HG03520 (cell line): ENCODE data around the gene SYT13.
"Not testable (repeated sequence)": the region's sequence is repeated elsewhere in the genome, so short reads cannot be mapped to it uniquely, and the experiment has no call there.

Source experiments
- ATAC-seq: cut with Tn5 transposase; IDR thresholded peaks from one replicate; pipeline ENCODE4 v1.9.1; 2021; ENCODE audit warnings: mild to moderate bottlenecking, moderate library complexity; ENCODE audit not compliant: unreplicated experiment

Gene SYT13

GRCh38 chr11:45313171-45313865 is 27.2 kb upstream of the SYT13 start:
- no peak for ATAC-seq

GRCh38 chr11:45305874-45306623 is 19.9 kb upstream of the SYT13 start:
- no peak for ATAC-seq

- no peak for ATAC-seq
These were observed 18.8 kb upstream of the SYT13 start for GRCh38 chr11:45304992-45305335.

GRCh38 chr11:45304111-45304991 is 18.2 kb upstream of the SYT13 start:
- ATAC-seq = no peak

- no peak for ATAC-seq
These were observed 17.2 kb upstream of the SYT13 start for GRCh38 chr11:45303316-45303715.

GRCh38 chr11:45301537-45302246 is 15.6 kb upstream of the SYT13 start:
- no peak for ATAC-seq

- no peak for ATAC-seq
These were observed 14.6 kb upstream of the SYT13 start for GRCh38 chr11:45300715-45301114.

GRCh38 chr11:45298718-45299117 is 12.6 kb upstream of the SYT13 start:
- no peak for ATAC-seq

- no peak for ATAC-seq
These were observed 9.9 kb upstream of the SYT13 start for GRCh38 chr11:45296075-45296474.

- ATAC-seq = no peak
These were observed 8.4 kb upstream of the SYT13 start for GRCh38 chr11:45294499-45294898.

GRCh38 chr11:45293566-45294192 is 7.5 kb upstream of the SYT13 start:
- not testable (repeated sequence) for ATAC-seq

GRCh38 chr11:45290586-45290985 is 4.4 kb upstream of the SYT13 start:
- ATAC-seq = no peak

GRCh38 chr11:45289369-45289768 is 3.2 kb upstream of the SYT13 start:
- no peak for ATAC-seq

- no peak for ATAC-seq
These were observed 2.2 kb upstream of the SYT13 start for GRCh38 chr11:45288339-45288738.

GRCh38 chr11:45287316-45287903 is 1.3 kb upstream of the SYT13 start:
- ATAC-seq = no peak

- no peak for ATAC-seq
These were observed 802 bp downstream of the SYT13 start for GRCh38 chr11:45285250-45285828.

- no peak for ATAC-seq
These were observed 4.1 kb downstream of the SYT13 start for GRCh38 chr11:45282081-45282480.

- ATAC-seq = no peak
These were observed 5.7 kb downstream of the SYT13 start for GRCh38 chr11:45280449-45280848.

- no peak for ATAC-seq
These were observed 6.5 kb downstream of the SYT13 start for GRCh38 chr11:45279645-45280044.

- no peak for ATAC-seq
These were observed 7.4 kb downstream of the SYT13 start for GRCh38 chr11:45278714-45279113.
